Measurements from ENCODE around the gene NPEPL1.

The NPEPL1 gene

DNA sequence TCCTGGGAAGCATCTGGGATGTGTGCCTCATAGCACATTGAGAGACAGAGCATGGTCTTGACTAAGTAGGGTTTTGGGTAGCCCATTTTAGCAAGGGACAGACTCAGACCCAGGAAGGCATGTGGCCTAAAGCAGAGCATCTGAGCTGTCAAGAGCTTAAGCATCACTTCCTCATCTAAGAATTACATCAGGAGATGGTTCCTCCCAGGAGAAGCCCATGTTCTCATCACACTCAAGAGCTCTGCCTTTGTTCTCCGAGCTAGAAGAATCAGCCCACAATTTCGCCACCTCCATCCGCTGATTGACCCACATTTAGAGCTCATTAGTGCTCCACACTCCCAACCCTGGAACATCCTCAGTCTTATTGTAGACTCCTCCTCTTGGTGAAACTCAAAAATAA lies 68.3 kb downstream of the NPEPL1 start:
- Mint-ChIP-seq H3K4me3 (no peak overlapping the region), H3K9me3 (no peaks in the 10 kb centered on the region), H3K27me3 (peaks cover 6% of the 10 kb centered on the region), H3K36me3 (no peaks in the 10 kb centered on the region), H3K4me1 (no peaks in the 10 kb centered on the region), H3K27ac (no peak overlapping the region)
- no peak for DNase-seq (ENCODE audit: low spot score in 2 of 2)
- no peak for ATAC-seq (ENCODE audit: low read depth)

GRCh38 chr20:58762120-58762519 lies 69.5 kb downstream of the NPEPL1 start:
- Mint-ChIP-seq H3K4me1 (no peaks in the 10 kb centered on the region), H3K27ac (no peak overlapping the region), H3K36me3 (no peaks in the 10 kb centered on the region), H3K9me3 (no peaks in the 10 kb centered on the region), H3K27me3 (peaks cover 3% of the 10 kb centered on the region), H3K4me3 (no peak overlapping the region)
- DNase-seq (ENCODE audit: low spot score in 2 of 2): no peak
- ATAC-seq (ENCODE audit: low read depth): no peak

DNA sequence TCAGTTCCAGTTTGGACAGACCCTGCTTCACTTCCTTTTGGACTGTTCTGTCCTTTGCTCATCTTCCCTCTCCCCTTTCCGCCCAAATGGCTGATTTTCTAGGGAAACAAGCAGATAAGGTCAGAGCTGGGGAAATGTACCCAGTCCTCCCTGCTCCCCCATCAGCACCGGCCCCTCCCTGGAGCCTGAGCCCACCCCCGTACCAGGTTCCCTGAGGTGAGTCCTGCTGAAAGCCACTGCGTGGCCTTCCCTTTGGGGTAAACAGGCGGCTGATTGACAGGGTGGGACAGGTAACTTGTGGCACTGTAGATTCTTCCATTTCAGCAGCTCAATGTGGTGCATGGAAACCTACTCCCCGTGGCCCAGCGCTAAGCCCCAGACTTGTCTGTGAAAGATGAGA lies 70.5 kb downstream of the NPEPL1 start:
- H3K27me3 Mint-ChIP-seq: peaks cover 6% of the 10 kb centered on the region

More for the DNA sequence above, 70.5 kb downstream of the NPEPL1 start:
- Mint-ChIP-seq H3K9me3 (no peaks in the 10 kb centered on the region), H3K27ac (no peak overlapping the region), H3K4me3 (no peak overlapping the region), H3K36me3 (no peaks in the 10 kb centered on the region), H3K4me1 (no peaks in the 10 kb centered on the region)
- DNase-seq (ENCODE audit: low spot score in 2 of 2) (no peak), ATAC-seq (ENCODE audit: low read depth) (no peak)
